GM23338 (cell line): ENCODE data around the gene EDAR. TPM values are rescaled to one million over a fixed set of nuclear protein-coding genes. Genes with fewer than 3 reads are reported as not detected.

Experiments used
- ATAC-seq: fragments of 200-7000 bp; cut with Tn5 transposase; 3 replicates; pipeline ENCODE4 v1.9.1; 2020
- DNase-seq: peaks from one replicate; pipeline ENCODE4 v3.0.0-alpha.2; 2015; ENCODE audit warnings: low spot score
- H2AFZ ChIP-seq: fragments of 200-600 bp; sonication (generic); 2 replicates; pipeline ENCODE4 v1.8.0; 2016; ENCODE audit warnings: antibody characterized with exemption, mild to moderate bottlenecking, moderate library complexity
- H3F3A ChIP-seq: fragments of 200-600 bp; sonication (generic); replicated peaks from 2 replicates; pipeline ENCODE4 v1.8.0; 2017; ENCODE audit warnings: antibody characterized with exemption, mixed run types, low read depth
- H3K27ac ChIP-seq: fragments of 200-600 bp; sonication (generic); 2 replicates; pipeline ENCODE4 v1.6.1; 2016; ENCODE audit warnings: low read depth
- H3K27me3 ChIP-seq: fragments of 200-600 bp; sonication (generic); 2 replicates; pipeline ENCODE4 v1.8.0; 2016; ENCODE audit warnings: mild to moderate bottlenecking, mixed run types, moderate library complexity; ENCODE audit not compliant: insufficient read depth
- H3K36me3 ChIP-seq: fragments of 200-600 bp; sonication (generic); 2 replicates; pipeline ENCODE4 v1.8.0; 2016; ENCODE audit warnings: mild to moderate bottlenecking; ENCODE audit not compliant: insufficient read depth
- H3K4me1 ChIP-seq: fragments of 200-600 bp; sonication (generic); 2 replicates; pipeline ENCODE4 v1.8.0; 2016; ENCODE audit warnings: mild to moderate bottlenecking, moderate library complexity; ENCODE audit not compliant: insufficient read depth
- H3K4me2 ChIP-seq: fragments of 200-600 bp; sonication (generic); 2 replicates; pipeline ENCODE4 v1.7.1; 2017; ENCODE audit warnings: mixed run types
- H3K4me3 ChIP-seq: fragments of 200-600 bp; sonication (generic); 2 replicates; pipeline ENCODE4 v1.6.1; 2016; ENCODE audit warnings: mixed run types
- H3K79me2 ChIP-seq: fragments of 200-600 bp; sonication (generic); replicated peaks from 2 replicates; pipeline ENCODE4 v1.8.0; 2017; ENCODE audit warnings: mild to moderate bottlenecking; ENCODE audit not compliant: insufficient read depth
- H3K9me2 ChIP-seq: fragments of 200-600 bp; sonication (generic); 2 replicates; pipeline ENCODE4 v1.8.0; 2017; ENCODE audit not compliant: insufficient read depth
- H4K20me1 ChIP-seq: fragments of 200-600 bp; sonication (generic); replicated peaks from 2 replicates; pipeline ENCODE4 v1.8.0; 2017; ENCODE audit warnings: mild to moderate bottlenecking; ENCODE audit not compliant: insufficient read depth
- H3K27ac Mint-ChIP-seq: 2 replicates; pipeline ENCODE4 v1.8.0; 2020; ENCODE audit warnings: inconsistent platforms, mild to moderate bottlenecking, moderate library complexity, mixed read lengths
- H3K27me3 Mint-ChIP-seq: 3 replicates; pipeline ENCODE4 v1.8.0; 2022; ENCODE audit warnings: low read depth, mild to moderate bottlenecking, moderate library complexity, mixed read lengths, inconsistent platforms; ENCODE audit not compliant: insufficient read depth, poor library complexity
- H3K36me3 Mint-ChIP-seq: 3 replicates; pipeline ENCODE4 v1.8.0; 2021; ENCODE audit warnings: low read depth, mild to moderate bottlenecking, inconsistent platforms, moderate library complexity, mixed read lengths
- H3K4me1 Mint-ChIP-seq: 3 replicates; pipeline ENCODE4 v1.8.0; 2020; ENCODE audit warnings: mild to moderate bottlenecking, inconsistent platforms, mixed read lengths
- H3K4me3 Mint-ChIP-seq: 3 replicates; pipeline ENCODE4 v1.8.0; 2021; ENCODE audit warnings: moderate library complexity, mild to moderate bottlenecking, inconsistent platforms, mixed read lengths
- H3K9me3 Mint-ChIP-seq: 3 replicates; pipeline ENCODE4 v1.8.0; 2020; ENCODE audit warnings: moderate library complexity, mild to moderate bottlenecking, inconsistent platforms, mixed read lengths
- CREB1 ChIP-seq: fragments of 250-450 bp; sonication (Bioruptor Pico); IDR thresholded peaks from 2 replicates; pipeline ENCODE4 v1.5.0; 2020; ENCODE audit warnings: low read depth, mild to moderate bottlenecking, moderate library complexity
- EZH2 ChIP-seq: fragments of 200-600 bp; sonication (generic); IDR thresholded peaks from one replicate; pipeline ENCODE4 v1.8.0; 2017; ENCODE audit warnings: antibody characterized with exemption, mild to moderate bottlenecking, low read depth; ENCODE audit not compliant: unreplicated experiment
- EZH2phosphoT487 ChIP-seq: fragments of 200-600 bp; sonication (generic); IDR thresholded peaks from one replicate; pipeline ENCODE4 v1.8.1; 2018; ENCODE audit warnings: antibody characterized with exemption; ENCODE audit not compliant: unreplicated experiment
- JUNB ChIP-seq: IDR thresholded peaks from one replicate; pipeline ENCODE4 v1.6.1; 2016; ENCODE audit warnings: antibody characterized with exemption; ENCODE audit not compliant: unreplicated experiment
- POLR2AphosphoS5 ChIP-seq: IDR thresholded peaks from 2 replicates; pipeline ENCODE4 v1.6.1; 2016; ENCODE audit warnings: antibody characterized with exemption, low read depth
- STAT1 ChIP-seq: IDR thresholded peaks from one replicate; pipeline ENCODE4 v1.6.1; 2016; ENCODE audit warnings: antibody characterized with exemption; ENCODE audit not compliant: unreplicated experiment
- ZNF114 ChIP-seq: fragments of 250-450 bp; sonication (Bioruptor Pico); IDR thresholded peaks from 2 replicates; pipeline ENCODE4 v1.5.0; 2020; ENCODE audit warnings: mild to moderate bottlenecking, moderate library complexity
- ZNF331 ChIP-seq: fragments of 250-450 bp; sonication (Bioruptor Pico); IDR thresholded peaks from 2 replicates; pipeline ENCODE4 v1.5.0; 2020; ENCODE audit warnings: low read depth, mild to moderate bottlenecking, moderate library complexity
- polyA plus RNA-seq: library from polyadenylated mRNA; unstranded; fragments of >200 nt; fragmentation: Nextera tagmentation; extraction: Ambion mirVana; gene quantifications from 2 replicates; pipeline ENCODE4 v1.2.1, GENCODE V29; 2016
- total RNA-seq: library from RNA; depleted of rRNA; stranded (reverse); fragments of >200 nt; shearing (Covaris generic); gene quantifications from 2 replicates; pipeline ENCODE4 v1.2.3, GENCODE V29; 2014
- TF ChIP-seq, protein P1 (sequence below): fragments of 250-450 bp; sonication (Bioruptor Pico); IDR thresholded peaks from 2 replicates; pipeline ENCODE4 v1.5.0; 2020; ENCODE audit warnings: mild to moderate bottlenecking, moderate library complexity
- TF ChIP-seq, protein P2 (sequence below), 2 experiments: fragments of 200-600 bp in 1 of 2; sonication (generic) in 1 of 2; conservative IDR thresholded peaks; 2 replicates each; pipeline versions ENCODE4 v1.5.1 to v1.6.1; 2016 to 2017; ENCODE audit warnings: antibody characterized with exemption in 2 of 2, low read depth in 2 of 2, mild to moderate bottlenecking in 2 of 2, moderate library complexity in 1 of 2
- TF ChIP-seq, protein P3 (sequence below): IDR thresholded peaks from 2 replicates; pipeline ENCODE4 v1.6.1; 2016; ENCODE audit warnings: antibody characterized with exemption
- TF ChIP-seq, protein P4 (sequence below): IDR thresholded peaks from one replicate; pipeline ENCODE4 v1.6.1; 2018; ENCODE audit warnings: antibody characterized with exemption; ENCODE audit not compliant: unreplicated experiment

The EDAR gene
- total and polyA plus RNA-seq, 2 experiments from 2014 or later, result not detected

DNA sequence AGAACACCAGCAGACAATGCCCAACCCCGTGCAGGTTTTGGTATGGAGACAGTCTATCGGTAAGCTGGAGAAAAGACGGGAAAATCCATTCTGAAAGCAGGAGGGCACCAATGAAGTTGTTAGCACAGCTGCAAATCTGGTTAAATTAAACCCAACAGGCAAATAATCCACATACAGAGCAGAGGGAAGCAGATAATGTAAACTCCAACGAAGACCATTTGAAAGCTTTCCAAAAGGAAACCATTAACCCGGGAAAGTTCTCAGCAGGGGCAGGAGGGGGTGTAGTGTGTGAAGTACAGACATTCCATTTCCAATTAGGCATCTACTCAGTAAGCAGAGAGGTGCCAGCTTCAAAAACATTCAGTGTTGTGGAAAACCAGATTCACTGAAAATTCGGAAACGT is 10.3 kb downstream of the EDAR start:
- H3K4me1 Mint-ChIP-seq, result peaks cover 5% of the 10 kb centered on the region; the same call in 2 of the 3 replicates
- H3K36me3 Mint-ChIP-seq, result no peaks in the 10 kb centered on the region
- TF ChIP-seq EZH2phosphoT487 (no peak), ZNF114 (no peak), ZNF331 (CRISPR knock-in tag) (no peak), STAT1 (no peak), JUNB (no peak), CREB1 (CRISPR knock-in tag) (no peak), POLR2AphosphoS5 (no peak), EZH2 (no peak)
- TF ChIP-seq, protein P1, sequence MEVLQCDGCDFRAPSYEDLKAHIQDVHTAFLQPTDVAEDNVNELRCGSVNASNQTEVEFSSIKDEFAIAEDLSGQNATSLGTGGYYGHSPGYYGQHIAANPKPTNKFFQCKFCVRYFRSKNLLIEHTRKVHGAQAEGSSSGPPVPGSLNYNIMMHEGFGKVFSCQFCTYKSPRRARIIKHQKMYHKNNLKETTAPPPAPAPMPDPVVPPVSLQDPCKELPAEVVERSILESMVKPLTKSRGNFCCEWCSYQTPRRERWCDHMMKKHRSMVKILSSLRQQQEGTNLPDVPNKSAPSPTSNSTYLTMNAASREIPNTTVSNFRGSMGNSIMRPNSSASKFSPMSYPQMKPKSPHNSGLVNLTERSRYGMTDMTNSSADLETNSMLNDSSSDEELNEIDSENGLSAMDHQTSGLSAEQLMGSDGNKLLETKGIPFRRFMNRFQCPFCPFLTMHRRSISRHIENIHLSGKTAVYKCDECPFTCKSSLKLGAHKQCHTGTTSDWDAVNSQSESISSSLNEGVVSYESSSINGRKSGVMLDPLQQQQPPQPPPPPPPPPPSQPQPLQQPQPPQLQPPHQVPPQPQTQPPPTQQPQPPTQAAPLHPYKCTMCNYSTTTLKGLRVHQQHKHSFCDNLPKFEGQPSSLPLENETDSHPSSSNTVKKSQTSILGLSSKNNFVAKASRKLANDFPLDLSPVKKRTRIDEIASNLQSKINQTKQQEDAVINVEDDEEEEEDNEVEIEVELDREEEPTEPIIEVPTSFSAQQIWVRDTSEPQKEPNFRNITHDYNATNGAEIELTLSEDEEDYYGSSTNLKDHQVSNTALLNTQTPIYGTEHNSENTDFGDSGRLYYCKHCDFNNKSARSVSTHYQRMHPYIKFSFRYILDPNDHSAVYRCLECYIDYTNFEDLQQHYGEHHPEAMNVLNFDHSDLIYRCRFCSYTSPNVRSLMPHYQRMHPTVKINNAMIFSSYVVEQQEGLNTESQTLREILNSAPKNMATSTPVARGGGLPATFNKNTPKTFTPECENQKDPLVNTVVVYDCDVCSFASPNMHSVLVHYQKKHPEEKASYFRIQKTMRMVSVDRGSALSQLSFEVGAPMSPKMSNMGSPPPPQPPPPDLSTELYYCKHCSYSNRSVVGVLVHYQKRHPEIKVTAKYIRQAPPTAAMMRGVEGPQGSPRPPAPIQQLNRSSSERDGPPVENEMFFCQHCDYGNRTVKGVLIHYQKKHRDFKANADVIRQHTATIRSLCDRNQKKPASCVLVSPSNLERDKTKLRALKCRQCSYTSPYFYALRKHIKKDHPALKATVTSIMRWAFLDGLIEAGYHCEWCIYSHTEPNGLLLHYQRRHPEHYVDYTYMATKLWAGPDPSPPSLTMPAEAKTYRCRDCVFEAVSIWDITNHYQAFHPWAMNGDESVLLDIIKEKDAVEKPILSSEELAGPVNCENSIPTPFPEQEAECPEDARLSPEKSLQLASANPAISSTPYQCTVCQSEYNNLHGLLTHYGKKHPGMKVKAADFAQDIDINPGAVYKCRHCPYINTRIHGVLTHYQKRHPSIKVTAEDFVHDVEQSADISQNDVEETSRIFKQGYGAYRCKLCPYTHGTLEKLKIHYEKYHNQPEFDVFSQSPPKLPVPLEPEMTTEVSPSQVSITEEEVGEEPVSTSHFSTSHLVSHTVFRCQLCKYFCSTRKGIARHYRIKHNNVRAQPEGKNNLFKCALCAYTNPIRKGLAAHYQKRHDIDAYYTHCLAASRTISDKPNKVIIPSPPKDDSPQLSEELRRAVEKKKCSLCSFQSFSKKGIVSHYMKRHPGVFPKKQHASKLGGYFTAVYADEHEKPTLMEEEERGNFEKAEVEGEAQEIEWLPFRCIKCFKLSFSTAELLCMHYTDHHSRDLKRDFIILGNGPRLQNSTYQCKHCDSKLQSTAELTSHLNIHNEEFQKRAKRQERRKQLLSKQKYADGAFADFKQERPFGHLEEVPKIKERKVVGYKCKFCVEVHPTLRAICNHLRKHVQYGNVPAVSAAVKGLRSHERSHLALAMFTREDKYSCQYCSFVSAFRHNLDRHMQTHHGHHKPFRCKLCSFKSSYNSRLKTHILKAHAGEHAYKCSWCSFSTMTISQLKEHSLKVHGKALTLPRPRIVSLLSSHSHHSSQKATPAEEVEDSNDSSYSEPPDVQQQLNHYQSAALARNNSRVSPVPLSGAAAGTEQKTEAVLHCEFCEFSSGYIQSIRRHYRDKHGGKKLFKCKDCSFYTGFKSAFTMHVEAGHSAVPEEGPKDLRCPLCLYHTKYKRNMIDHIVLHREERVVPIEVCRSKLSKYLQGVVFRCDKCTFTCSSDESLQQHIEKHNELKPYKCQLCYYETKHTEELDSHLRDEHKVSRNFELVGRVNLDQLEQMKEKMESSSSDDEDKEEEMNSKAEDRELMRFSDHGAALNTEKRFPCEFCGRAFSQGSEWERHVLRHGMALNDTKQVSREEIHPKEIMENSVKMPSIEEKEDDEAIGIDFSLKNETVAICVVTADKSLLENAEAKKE (CRISPR knock-in tag), result no peak
- TF ChIP-seq, protein P2, sequence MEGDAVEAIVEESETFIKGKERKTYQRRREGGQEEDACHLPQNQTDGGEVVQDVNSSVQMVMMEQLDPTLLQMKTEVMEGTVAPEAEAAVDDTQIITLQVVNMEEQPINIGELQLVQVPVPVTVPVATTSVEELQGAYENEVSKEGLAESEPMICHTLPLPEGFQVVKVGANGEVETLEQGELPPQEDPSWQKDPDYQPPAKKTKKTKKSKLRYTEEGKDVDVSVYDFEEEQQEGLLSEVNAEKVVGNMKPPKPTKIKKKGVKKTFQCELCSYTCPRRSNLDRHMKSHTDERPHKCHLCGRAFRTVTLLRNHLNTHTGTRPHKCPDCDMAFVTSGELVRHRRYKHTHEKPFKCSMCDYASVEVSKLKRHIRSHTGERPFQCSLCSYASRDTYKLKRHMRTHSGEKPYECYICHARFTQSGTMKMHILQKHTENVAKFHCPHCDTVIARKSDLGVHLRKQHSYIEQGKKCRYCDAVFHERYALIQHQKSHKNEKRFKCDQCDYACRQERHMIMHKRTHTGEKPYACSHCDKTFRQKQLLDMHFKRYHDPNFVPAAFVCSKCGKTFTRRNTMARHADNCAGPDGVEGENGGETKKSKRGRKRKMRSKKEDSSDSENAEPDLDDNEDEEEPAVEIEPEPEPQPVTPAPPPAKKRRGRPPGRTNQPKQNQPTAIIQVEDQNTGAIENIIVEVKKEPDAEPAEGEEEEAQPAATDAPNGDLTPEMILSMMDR (conservative IDR thresholded peaks at IDR 0.05; ENCODE audit: low read depth in 2 of 2), result no peak
- TF ChIP-seq, protein P3, sequence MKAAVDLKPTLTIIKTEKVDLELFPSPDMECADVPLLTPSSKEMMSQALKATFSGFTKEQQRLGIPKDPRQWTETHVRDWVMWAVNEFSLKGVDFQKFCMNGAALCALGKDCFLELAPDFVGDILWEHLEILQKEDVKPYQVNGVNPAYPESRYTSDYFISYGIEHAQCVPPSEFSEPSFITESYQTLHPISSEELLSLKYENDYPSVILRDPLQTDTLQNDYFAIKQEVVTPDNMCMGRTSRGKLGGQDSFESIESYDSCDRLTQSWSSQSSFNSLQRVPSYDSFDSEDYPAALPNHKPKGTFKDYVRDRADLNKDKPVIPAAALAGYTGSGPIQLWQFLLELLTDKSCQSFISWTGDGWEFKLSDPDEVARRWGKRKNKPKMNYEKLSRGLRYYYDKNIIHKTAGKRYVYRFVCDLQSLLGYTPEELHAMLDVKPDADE, result no peak
- TF ChIP-seq, protein P4, sequence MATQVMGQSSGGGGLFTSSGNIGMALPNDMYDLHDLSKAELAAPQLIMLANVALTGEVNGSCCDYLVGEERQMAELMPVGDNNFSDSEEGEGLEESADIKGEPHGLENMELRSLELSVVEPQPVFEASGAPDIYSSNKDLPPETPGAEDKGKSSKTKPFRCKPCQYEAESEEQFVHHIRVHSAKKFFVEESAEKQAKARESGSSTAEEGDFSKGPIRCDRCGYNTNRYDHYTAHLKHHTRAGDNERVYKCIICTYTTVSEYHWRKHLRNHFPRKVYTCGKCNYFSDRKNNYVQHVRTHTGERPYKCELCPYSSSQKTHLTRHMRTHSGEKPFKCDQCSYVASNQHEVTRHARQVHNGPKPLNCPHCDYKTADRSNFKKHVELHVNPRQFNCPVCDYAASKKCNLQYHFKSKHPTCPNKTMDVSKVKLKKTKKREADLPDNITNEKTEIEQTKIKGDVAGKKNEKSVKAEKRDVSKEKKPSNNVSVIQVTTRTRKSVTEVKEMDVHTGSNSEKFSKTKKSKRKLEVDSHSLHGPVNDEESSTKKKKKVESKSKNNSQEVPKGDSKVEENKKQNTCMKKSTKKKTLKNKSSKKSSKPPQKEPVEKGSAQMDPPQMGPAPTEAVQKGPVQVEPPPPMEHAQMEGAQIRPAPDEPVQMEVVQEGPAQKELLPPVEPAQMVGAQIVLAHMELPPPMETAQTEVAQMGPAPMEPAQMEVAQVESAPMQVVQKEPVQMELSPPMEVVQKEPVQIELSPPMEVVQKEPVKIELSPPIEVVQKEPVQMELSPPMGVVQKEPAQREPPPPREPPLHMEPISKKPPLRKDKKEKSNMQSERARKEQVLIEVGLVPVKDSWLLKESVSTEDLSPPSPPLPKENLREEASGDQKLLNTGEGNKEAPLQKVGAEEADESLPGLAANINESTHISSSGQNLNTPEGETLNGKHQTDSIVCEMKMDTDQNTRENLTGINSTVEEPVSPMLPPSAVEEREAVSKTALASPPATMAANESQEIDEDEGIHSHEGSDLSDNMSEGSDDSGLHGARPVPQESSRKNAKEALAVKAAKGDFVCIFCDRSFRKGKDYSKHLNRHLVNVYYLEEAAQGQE, result no peak
- Histone ChIP-seq H3F3A (no peaks in the 10 kb centered on the region), H3K27ac (no peak overlapping the region), H3K4me3 (no peak overlapping the region), H4K20me1 (no peaks in the 10 kb centered on the region), H3K36me3 (no peaks in the 10 kb centered on the region), H3K4me2 (no peak overlapping the region), H2AFZ (no peak overlapping the region), H3K27me3 (no peaks in the 10 kb centered on the region), H3K4me1 (no peaks in the 10 kb centered on the region), H3K9me2 (no peaks in the 10 kb centered on the region), H3K79me2 (no peaks in the 10 kb centered on the region)
- no peak for DNase-seq
- no peak overlapping the region for H3K4me3 Mint-ChIP-seq
- ATAC-seq, result no peak
- peaks cover 11% of the 10 kb centered on the region for H3K27me3 Mint-ChIP-seq
- H3K27ac Mint-ChIP-seq, result no peak overlapping the region
- H3K9me3 Mint-ChIP-seq, result no peaks in the 10 kb centered on the region
